Erythroblast (primary cell): Measurements from ENCODE around the gene CFH.

Experiments
- GATA1 ChIP-seq: IDR thresholded peaks from 2 replicates; pipeline ENCODE4 v1.6.1; 2011; ENCODE audit warnings: low read depth, mild to moderate bottlenecking, control low read depth, low read length, moderate library complexity
- POLR2A ChIP-seq: IDR thresholded peaks from 2 replicates; pipeline ENCODE4 v1.6.1; 2011; ENCODE audit warnings: mild to moderate bottlenecking, low read length

DNA sequence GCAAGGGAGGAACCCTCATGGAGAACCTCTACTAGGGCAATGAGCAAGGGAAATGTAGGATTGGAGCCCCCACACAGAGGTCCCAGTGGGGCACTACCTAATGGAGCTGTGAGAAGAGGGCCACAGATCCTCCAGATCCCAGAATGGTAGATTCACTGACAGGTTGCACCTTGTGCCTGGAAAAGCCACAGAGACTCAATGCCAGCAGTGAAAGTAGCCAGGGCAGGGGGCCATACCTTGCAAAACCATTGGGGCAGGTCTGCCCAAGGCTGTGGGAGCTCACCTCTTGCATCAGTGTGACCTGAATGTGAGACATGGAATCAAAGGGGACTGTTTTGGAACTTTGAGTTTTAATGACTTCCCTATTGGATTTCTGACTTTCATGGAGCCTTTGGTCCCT is 17.9 kb downstream of the CFH start:
- TF ChIP-seq POLR2A (no peak), GATA1 (no peak)
